Breast epithelium (tissue), 4 donors: ENCODE results near the gene AHCYL2. TPM values are rescaled to one million over a fixed set of nuclear protein-coding genes. Genes with fewer than 3 reads are reported as not detected.
A peak's percentile ranks its signal among the peaks of the same experiment; 100 is the strongest.

Source experiments
- DNase-seq, 2 donors: peaks; one replicate each; pipeline ENCODE4 v3.0.0-alpha.2; 2019; ENCODE audit warnings: low spot score in 2 of 2
- H3K27ac ChIP-seq, 2 donors: fragments of 200-600 bp; sonication (generic) in 1 of 2; one replicate each; pipeline ENCODE4 v1.5.1; 2016 to 2019; ENCODE audit warnings: mild to moderate bottlenecking in 1 of 2
- H3K27me3 ChIP-seq, 2 donors: fragments of 200-600 bp; sonication (generic) in 1 of 2; one replicate each; pipeline versions ENCODE4 v1.5.1 to v1.6.0; 2017 to 2019; ENCODE audit warnings: control low read depth in 1 of 2, mild to moderate bottlenecking in 1 of 2
- H3K36me3 ChIP-seq: fragments of 200-600 bp; one replicate; pipeline ENCODE4 v1.5.1; 2019
- H3K4me1 ChIP-seq, 2 donors: fragments of 200-600 bp; sonication (generic); one replicate each; pipeline ENCODE4 v1.5.1; 2016 to 2019; ENCODE audit warnings: control low read depth in 1 of 2
- H3K4me3 ChIP-seq, 3 donors: fragments of 200-600 bp; sonication (generic); 1 replicate in 2 of 3; 2 replicates in 1 of 3; pipeline ENCODE4 v1.5.1; 2016 to 2019; ENCODE audit warnings: mild to moderate bottlenecking in 3 of 3, moderate library complexity in 2 of 3
- H3K9me3 ChIP-seq, 2 donors: fragments of 200-600 bp; sonication (generic) in 1 of 2; one replicate each; pipeline ENCODE4 v1.5.1; 2016 to 2019; ENCODE audit warnings: control low read depth in 1 of 2
- POLR2A ChIP-seq: fragments of 450-650 bp; IDR thresholded peaks from one replicate; pipeline ENCODE4 v1.6.1; 2016; ENCODE audit warnings: antibody characterized with exemption, mild to moderate bottlenecking, moderate library complexity
- POLR2AphosphoS5 ChIP-seq, 3 donors: sonication (generic); formaldehyde crosslinking; IDR thresholded peaks; one replicate each; pipeline ENCODE4 v1.6.1; 2017; ENCODE audit warnings: antibody characterized with exemption in 3 of 3
- intact Hi-C: fragments of 100-400 bp; cut with DNase I; formaldehyde crosslinking; loops from one replicate; pipeline ENCODE4 v1.15.1; 2023; ENCODE audit warnings: low total_unique reads
- total RNA-seq, 3 donors: library from RNA; depleted of rRNA; stranded (reverse); fragments of >200 nt; gene quantifications; one replicate each; pipeline ENCODE4 v1.1.0, GENCODE V29; 2016
- TF ChIP-seq, protein P1 (sequence below), 3 donors: fragments of 450-650 bp; IDR thresholded peaks; one replicate each; pipeline ENCODE4 v1.5.1; 2016 to 2017; ENCODE audit warnings: antibody characterized with exemption in 3 of 3, mild to moderate bottlenecking in 3 of 3, moderate library complexity in 3 of 3

Gene AHCYL2
- total RNA-seq, 3 donors from 2014 or later = 19.0 to 24.7 (median 21.8) TPM

DNA sequence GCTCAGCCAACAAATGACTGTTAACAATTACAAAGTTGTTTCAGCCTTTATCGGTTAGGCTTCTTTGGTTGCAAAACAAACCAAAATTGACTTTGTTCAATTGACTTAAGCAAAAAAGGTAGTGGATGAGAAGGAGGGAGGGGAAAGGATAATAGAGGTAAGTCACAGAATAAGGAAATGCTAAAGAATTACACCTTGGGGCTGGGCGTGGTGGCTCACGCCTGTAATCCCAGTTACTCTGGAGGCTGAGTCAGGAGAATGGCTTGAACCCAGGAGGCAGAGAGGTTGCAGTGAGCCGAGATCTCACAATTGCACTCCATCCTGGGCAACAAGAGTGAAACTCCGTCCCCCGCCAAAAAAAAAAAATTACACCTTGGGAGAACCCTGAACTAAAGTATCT is 41.4 kb downstream of the AHCYL2 start:
- Histone ChIP-seq H3K27me3 (no peaks in the 10 kb centered on the region), H3K36me3 (no peaks in the 10 kb centered on the region), H3K4me3 (no peak overlapping the region), H3K4me1 (no peaks in the 10 kb centered on the region), H3K27ac (no peak overlapping the region), H3K9me3 (no peaks in the 10 kb centered on the region)
- TF ChIP-seq, protein P1, sequence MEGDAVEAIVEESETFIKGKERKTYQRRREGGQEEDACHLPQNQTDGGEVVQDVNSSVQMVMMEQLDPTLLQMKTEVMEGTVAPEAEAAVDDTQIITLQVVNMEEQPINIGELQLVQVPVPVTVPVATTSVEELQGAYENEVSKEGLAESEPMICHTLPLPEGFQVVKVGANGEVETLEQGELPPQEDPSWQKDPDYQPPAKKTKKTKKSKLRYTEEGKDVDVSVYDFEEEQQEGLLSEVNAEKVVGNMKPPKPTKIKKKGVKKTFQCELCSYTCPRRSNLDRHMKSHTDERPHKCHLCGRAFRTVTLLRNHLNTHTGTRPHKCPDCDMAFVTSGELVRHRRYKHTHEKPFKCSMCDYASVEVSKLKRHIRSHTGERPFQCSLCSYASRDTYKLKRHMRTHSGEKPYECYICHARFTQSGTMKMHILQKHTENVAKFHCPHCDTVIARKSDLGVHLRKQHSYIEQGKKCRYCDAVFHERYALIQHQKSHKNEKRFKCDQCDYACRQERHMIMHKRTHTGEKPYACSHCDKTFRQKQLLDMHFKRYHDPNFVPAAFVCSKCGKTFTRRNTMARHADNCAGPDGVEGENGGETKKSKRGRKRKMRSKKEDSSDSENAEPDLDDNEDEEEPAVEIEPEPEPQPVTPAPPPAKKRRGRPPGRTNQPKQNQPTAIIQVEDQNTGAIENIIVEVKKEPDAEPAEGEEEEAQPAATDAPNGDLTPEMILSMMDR (IDR thresholded peaks at IDR 0.05) = no peak
- no peak for TF ChIP-seq POLR2AphosphoS5 (IDR thresholded peaks at IDR 0.05)
- TF ChIP-seq POLR2A = no peak
- no peak for DNase-seq
- intact Hi-C loops = no loop called here

DNA sequence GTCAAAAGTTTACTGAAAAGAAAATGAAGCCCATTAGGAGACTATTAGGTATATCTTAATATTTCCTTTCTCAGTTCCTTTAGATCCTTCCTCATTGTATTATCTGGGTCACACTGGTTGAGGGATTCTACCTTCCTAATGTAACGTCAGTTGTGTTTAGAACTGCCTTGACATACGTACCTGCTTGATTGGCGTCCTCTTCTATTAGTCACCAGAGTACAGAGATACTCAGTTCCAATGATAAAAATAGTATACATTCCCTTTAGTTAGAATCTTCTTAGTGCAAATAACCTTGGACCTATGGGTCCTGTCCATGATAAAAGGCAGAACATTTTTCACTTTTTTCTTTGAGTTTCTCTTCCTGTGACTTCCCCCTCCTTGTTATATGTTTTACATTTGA is 45.2 kb downstream of the AHCYL2 start:
- H3K27ac ChIP-seq = no peak overlapping the region
- no peaks in the 10 kb centered on the region for H3K4me1 ChIP-seq
- no peak for TF ChIP-seq POLR2A
- TF ChIP-seq POLR2AphosphoS5 (IDR thresholded peaks at IDR 0.05) = no peak
- DNase-seq = no peak
- H3K36me3 ChIP-seq = no peaks in the 10 kb centered on the region
- intact Hi-C loops = no loop called here
- peaks cover 0 to 9% of the 10 kb centered on the region in 2 donors for H3K9me3 ChIP-seq
- no peaks in the 10 kb centered on the region for H3K27me3 ChIP-seq
- H3K4me3 ChIP-seq = no peak overlapping the region

DNA sequence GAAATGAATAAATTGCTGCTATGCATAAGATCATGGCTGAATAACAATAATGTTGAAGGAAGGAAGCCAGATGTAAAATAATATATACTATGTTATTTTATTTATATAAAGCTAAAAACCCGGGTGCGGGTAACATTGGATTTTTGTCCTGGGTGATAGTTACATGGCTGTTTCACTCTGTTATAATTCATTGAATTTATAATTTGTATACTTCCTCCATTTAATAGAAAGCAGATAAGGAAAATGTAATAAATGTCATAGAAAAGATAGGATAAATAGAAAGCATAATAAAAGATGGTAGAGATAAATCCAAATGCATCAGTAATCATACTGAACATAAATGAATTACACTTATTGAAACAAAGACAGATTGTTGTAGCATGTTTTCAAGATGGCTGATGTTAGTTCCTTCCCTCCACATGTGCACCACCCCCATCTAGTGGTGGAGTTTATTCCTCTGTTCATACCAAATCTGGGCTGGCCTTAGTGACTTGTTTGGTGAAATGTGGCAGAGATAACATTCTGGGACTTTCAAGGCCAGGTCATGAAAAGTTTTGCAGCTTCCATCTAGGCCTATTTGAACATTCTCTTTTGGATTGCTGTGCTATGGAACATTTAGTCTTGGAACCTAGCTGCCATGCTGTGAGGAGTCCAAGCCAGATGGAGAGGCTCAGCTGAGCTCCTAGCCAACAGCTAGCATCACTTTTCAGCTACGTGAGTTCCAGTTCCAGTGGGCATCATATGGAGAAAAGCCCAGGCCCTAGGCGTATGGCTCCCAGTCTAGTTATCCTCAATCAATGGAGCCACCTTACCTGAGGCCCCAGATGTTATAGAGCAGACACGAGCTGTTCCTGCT is 46.9 kb downstream of the AHCYL2 start:
- H3K4me3 ChIP-seq = no peak overlapping the region
- H3K27ac ChIP-seq = no peak overlapping the region
- H3K36me3 ChIP-seq = no peaks in the 10 kb centered on the region
- no peak for DNase-seq
- intact Hi-C loops = no loop called here
- no peaks in the 10 kb centered on the region for H3K27me3 ChIP-seq
- TF ChIP-seq POLR2A = no peak
- no peak for TF ChIP-seq POLR2AphosphoS5 (IDR thresholded peaks at IDR 0.05)
- TF ChIP-seq, protein P1 (IDR thresholded peaks at IDR 0.05) = peak in 2 of 3 donors; percentile 20 to 43
- no peaks in the 10 kb centered on the region for H3K4me1 ChIP-seq
- H3K9me3 ChIP-seq = peaks cover 0 to 9% of the 10 kb centered on the region in 2 donors

DNA sequence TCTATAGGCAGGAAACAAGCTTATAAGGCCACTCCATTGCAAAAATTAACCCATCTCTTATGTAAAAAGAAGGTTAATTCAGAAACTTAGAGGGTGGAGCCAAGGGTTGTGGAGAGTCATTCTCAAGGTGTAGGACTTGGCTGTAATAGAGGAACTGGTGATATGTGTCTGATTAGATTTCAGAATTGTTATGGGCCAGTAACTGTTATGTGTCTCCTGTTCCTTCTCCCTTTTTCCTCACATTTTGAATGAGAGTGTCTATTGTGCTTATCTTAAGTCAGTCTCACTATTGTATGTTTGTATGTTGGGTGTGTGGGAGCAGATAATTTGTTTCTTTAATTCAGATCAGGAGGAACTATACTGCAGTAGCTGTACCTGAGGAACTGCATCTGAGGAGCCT is 49.1 kb downstream of the AHCYL2 start:
- H3K27ac ChIP-seq = no peak overlapping the region
- H3K36me3 ChIP-seq = no peaks in the 10 kb centered on the region
- TF ChIP-seq, protein P1 (IDR thresholded peaks at IDR 0.05) = no peak
- no peak for TF ChIP-seq POLR2A
- TF ChIP-seq POLR2AphosphoS5 (IDR thresholded peaks at IDR 0.05) = no peak
- no peaks in the 10 kb centered on the region for H3K27me3 ChIP-seq
- no peak overlapping the region for H3K4me3 ChIP-seq
- H3K4me1 ChIP-seq = no peaks in the 10 kb centered on the region
- peaks cover 0 to 9% of the 10 kb centered on the region in 2 donors for H3K9me3 ChIP-seq
- intact Hi-C loops = no loop called here
- DNase-seq = no peak

DNA sequence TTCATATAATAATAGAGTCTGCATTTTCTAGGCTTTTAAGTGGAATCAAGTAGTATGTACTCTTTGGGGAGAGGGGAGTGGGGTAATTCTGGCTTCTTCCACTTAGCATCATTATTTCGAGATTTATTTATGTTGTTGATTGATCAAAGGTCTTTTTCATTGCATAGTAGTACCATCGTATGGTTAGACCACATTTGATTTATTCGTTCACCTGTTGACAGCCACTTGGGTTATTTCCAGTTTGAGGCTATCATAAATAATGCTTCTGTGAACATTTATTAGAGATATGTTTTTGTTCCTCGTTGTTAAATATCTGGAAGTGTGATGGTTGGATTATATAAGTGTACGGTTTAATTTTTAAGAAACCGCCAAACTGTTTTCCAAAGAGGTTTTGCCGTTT is 52.8 kb downstream of the AHCYL2 start:
- Histone ChIP-seq H3K4me1 (no peaks in the 10 kb centered on the region), H3K4me3 (no peak overlapping the region), H3K9me3 (peaks cover 0 to 9% of the 10 kb centered on the region in 2 donors), H3K36me3 (no peaks in the 10 kb centered on the region), H3K27ac (no peak overlapping the region), H3K27me3 (no peaks in the 10 kb centered on the region)
- no peak for TF ChIP-seq POLR2A
- TF ChIP-seq, protein P1 (IDR thresholded peaks at IDR 0.05) = no peak
- no peak for TF ChIP-seq POLR2AphosphoS5 (IDR thresholded peaks at IDR 0.05)
- intact Hi-C loops = no loop called here
- no peak for DNase-seq
